Upper lobe of left lung (tissue), 4 donors: ENCODE measurements around the gene TTR.

Experiments
- POLR2AphosphoS5 ChIP-seq, 2 donors: sonication (generic); formaldehyde crosslinking; IDR thresholded peaks; one replicate each; pipeline ENCODE4 v1.5.1; 2017; ENCODE audit warnings: antibody characterized with exemption in 2 of 2
- TF ChIP-seq, protein P1 (sequence below), 6 experiments: fragments of 450-650 bp in 4 of 6; fragments of 200-600 bp in 2 of 6; sonication (generic) in 2 of 6; IDR thresholded peaks; one replicate each; pipeline ENCODE4 v1.5.1; 2016 to 2019; ENCODE audit warnings: antibody characterized with exemption in 6 of 6

DNA sequence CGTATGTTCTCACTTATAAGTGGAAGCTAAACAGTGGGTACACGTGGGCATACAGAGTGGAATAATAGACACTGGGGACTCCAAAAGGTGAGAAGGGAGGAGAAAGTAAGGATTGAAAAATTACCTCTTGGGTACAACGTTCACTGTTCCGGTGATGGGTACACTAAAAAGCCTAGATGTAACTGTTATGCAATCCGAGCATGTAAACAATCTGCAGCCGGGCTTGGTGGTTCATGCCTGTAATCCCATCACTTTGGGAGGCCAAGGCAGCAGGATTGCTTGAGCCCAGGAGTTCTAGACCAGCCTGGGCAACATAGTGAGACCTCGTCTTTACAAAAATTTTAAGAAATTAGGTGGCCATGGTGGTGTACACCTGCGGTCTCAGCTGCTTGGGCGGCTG lies 33.1 kb upstream of the TTR start:
- TF ChIP-seq, protein P1, sequence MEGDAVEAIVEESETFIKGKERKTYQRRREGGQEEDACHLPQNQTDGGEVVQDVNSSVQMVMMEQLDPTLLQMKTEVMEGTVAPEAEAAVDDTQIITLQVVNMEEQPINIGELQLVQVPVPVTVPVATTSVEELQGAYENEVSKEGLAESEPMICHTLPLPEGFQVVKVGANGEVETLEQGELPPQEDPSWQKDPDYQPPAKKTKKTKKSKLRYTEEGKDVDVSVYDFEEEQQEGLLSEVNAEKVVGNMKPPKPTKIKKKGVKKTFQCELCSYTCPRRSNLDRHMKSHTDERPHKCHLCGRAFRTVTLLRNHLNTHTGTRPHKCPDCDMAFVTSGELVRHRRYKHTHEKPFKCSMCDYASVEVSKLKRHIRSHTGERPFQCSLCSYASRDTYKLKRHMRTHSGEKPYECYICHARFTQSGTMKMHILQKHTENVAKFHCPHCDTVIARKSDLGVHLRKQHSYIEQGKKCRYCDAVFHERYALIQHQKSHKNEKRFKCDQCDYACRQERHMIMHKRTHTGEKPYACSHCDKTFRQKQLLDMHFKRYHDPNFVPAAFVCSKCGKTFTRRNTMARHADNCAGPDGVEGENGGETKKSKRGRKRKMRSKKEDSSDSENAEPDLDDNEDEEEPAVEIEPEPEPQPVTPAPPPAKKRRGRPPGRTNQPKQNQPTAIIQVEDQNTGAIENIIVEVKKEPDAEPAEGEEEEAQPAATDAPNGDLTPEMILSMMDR (IDR thresholded peaks at IDR 0.05), result no peak
- no peak for TF ChIP-seq POLR2AphosphoS5 (IDR thresholded peaks at IDR 0.05)
